GM23338 (cell line): ENCODE measurements around the gene ACYP2. TPM values are rescaled to one million over a fixed set of nuclear protein-coding genes. Genes with fewer than 3 reads are reported as not detected.

ENCODE experiments used
- ATAC-seq: fragments of 200-7000 bp; cut with Tn5 transposase; 3 replicates; pipeline ENCODE4 v1.9.1; 2020
- DNase-seq: peaks from one replicate; pipeline ENCODE4 v3.0.0-alpha.2; 2015; ENCODE audit warnings: low spot score
- H2AFZ ChIP-seq: fragments of 200-600 bp; sonication (generic); 2 replicates; pipeline ENCODE4 v1.8.0; 2016; ENCODE audit warnings: antibody characterized with exemption, mild to moderate bottlenecking, moderate library complexity
- H3F3A ChIP-seq: fragments of 200-600 bp; sonication (generic); replicated peaks from 2 replicates; pipeline ENCODE4 v1.8.0; 2017; ENCODE audit warnings: antibody characterized with exemption, mixed run types, low read depth
- H3K27ac ChIP-seq: fragments of 200-600 bp; sonication (generic); 2 replicates; pipeline ENCODE4 v1.6.1; 2016; ENCODE audit warnings: low read depth
- H3K27me3 ChIP-seq: fragments of 200-600 bp; sonication (generic); 2 replicates; pipeline ENCODE4 v1.8.0; 2016; ENCODE audit warnings: mild to moderate bottlenecking, mixed run types, moderate library complexity; ENCODE audit not compliant: insufficient read depth
- H3K36me3 ChIP-seq: fragments of 200-600 bp; sonication (generic); 2 replicates; pipeline ENCODE4 v1.8.0; 2016; ENCODE audit warnings: mild to moderate bottlenecking; ENCODE audit not compliant: insufficient read depth
- H3K4me1 ChIP-seq: fragments of 200-600 bp; sonication (generic); 2 replicates; pipeline ENCODE4 v1.8.0; 2016; ENCODE audit warnings: mild to moderate bottlenecking, moderate library complexity; ENCODE audit not compliant: insufficient read depth
- H3K4me2 ChIP-seq: fragments of 200-600 bp; sonication (generic); 2 replicates; pipeline ENCODE4 v1.7.1; 2017; ENCODE audit warnings: mixed run types
- H3K4me3 ChIP-seq: fragments of 200-600 bp; sonication (generic); 2 replicates; pipeline ENCODE4 v1.6.1; 2016; ENCODE audit warnings: mixed run types
- H3K79me2 ChIP-seq: fragments of 200-600 bp; sonication (generic); replicated peaks from 2 replicates; pipeline ENCODE4 v1.8.0; 2017; ENCODE audit warnings: mild to moderate bottlenecking; ENCODE audit not compliant: insufficient read depth
- H3K9me2 ChIP-seq: fragments of 200-600 bp; sonication (generic); 2 replicates; pipeline ENCODE4 v1.8.0; 2017; ENCODE audit not compliant: insufficient read depth
- H4K20me1 ChIP-seq: fragments of 200-600 bp; sonication (generic); replicated peaks from 2 replicates; pipeline ENCODE4 v1.8.0; 2017; ENCODE audit warnings: mild to moderate bottlenecking; ENCODE audit not compliant: insufficient read depth
- H3K27ac Mint-ChIP-seq: 2 replicates; pipeline ENCODE4 v1.8.0; 2020; ENCODE audit warnings: inconsistent platforms, mild to moderate bottlenecking, moderate library complexity, mixed read lengths
- H3K27me3 Mint-ChIP-seq: 3 replicates; pipeline ENCODE4 v1.8.0; 2022; ENCODE audit warnings: low read depth, mild to moderate bottlenecking, moderate library complexity, mixed read lengths, inconsistent platforms; ENCODE audit not compliant: insufficient read depth, poor library complexity
- H3K36me3 Mint-ChIP-seq: 3 replicates; pipeline ENCODE4 v1.8.0; 2021; ENCODE audit warnings: low read depth, mild to moderate bottlenecking, inconsistent platforms, moderate library complexity, mixed read lengths
- H3K4me1 Mint-ChIP-seq: 3 replicates; pipeline ENCODE4 v1.8.0; 2020; ENCODE audit warnings: mild to moderate bottlenecking, inconsistent platforms, mixed read lengths
- H3K4me3 Mint-ChIP-seq: 3 replicates; pipeline ENCODE4 v1.8.0; 2021; ENCODE audit warnings: moderate library complexity, mild to moderate bottlenecking, inconsistent platforms, mixed read lengths
- H3K9me3 Mint-ChIP-seq: 3 replicates; pipeline ENCODE4 v1.8.0; 2020; ENCODE audit warnings: moderate library complexity, mild to moderate bottlenecking, inconsistent platforms, mixed read lengths
- EZH2 ChIP-seq: fragments of 200-600 bp; sonication (generic); IDR thresholded peaks from one replicate; pipeline ENCODE4 v1.8.0; 2017; ENCODE audit warnings: antibody characterized with exemption, mild to moderate bottlenecking, low read depth; ENCODE audit not compliant: unreplicated experiment
- NANOG ChIP-seq: IDR thresholded peaks from 2 replicates; pipeline ENCODE4 v1.6.1; 2016; ENCODE audit warnings: antibody characterized with exemption, borderline replicate concordance
- POLR2AphosphoS5 ChIP-seq: IDR thresholded peaks from 2 replicates; pipeline ENCODE4 v1.6.1; 2016; ENCODE audit warnings: antibody characterized with exemption, low read depth
- ZNF114 ChIP-seq: fragments of 250-450 bp; sonication (Bioruptor Pico); IDR thresholded peaks from 2 replicates; pipeline ENCODE4 v1.5.0; 2020; ENCODE audit warnings: mild to moderate bottlenecking, moderate library complexity
- ZNF331 ChIP-seq: fragments of 250-450 bp; sonication (Bioruptor Pico); IDR thresholded peaks from 2 replicates; pipeline ENCODE4 v1.5.0; 2020; ENCODE audit warnings: low read depth, mild to moderate bottlenecking, moderate library complexity
- polyA plus RNA-seq: library from polyadenylated mRNA; unstranded; fragments of >200 nt; fragmentation: Nextera tagmentation; extraction: Ambion mirVana; gene quantifications from 2 replicates; pipeline ENCODE4 v1.2.1, GENCODE V29; 2016
- total RNA-seq: library from RNA; depleted of rRNA; stranded (reverse); fragments of >200 nt; shearing (Covaris generic); gene quantifications from 2 replicates; pipeline ENCODE4 v1.2.3, GENCODE V29; 2014
- TF ChIP-seq, protein P1 (sequence below): IDR thresholded peaks from one replicate; pipeline ENCODE4 v1.6.1; 2018; ENCODE audit warnings: antibody characterized with exemption; ENCODE audit not compliant: unreplicated experiment

ACYP2 gene
- total and polyA plus RNA-seq, 2 experiments from 2014 or later = 2.3 to 15.5 TPM

DNA sequence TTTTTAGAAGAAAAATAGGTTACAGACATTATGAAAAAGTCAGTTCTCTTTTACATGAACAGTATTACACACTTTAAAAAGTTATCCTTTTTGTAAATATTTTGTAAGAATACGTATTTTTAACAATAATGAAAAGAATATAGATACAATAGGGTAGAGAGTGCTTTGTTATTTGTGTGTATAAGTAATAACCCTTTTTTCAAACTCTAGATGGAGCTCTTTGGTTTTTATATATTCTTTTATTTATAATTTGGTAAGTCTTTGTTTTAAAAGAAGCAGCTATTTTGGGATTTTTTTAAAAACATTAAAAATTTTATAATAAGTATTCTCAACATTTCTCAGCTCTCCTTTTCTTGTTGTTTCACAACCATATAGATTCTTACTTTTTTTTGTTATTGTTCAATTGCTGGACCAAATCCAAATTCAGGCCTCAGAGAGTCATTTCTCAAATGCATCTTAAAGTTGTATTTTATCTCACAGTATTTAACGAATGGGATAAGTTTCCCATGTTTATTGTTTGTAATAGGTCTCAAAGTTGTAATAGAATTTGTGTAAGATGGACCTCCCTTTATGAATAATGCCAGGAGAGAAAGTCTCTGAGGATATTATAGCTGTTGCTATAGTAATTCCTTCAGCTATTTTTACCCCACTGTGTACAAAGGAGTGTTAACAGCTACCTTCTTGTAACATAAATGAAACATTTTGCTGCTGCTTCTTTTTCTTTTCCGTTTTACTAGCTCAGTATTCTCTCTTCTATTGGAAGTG is 46.4 kb downstream of the ACYP2 start:
- Histone ChIP-seq H3K79me2 (no peaks in the 10 kb centered on the region), H4K20me1 (no peaks in the 10 kb centered on the region), H3K4me2 (no peak overlapping the region), H3K4me3 (no peak overlapping the region), H3K36me3 (no peaks in the 10 kb centered on the region), H3K27ac (no peak overlapping the region), H3K27me3 (no peaks in the 10 kb centered on the region), H2AFZ (no peak overlapping the region), H3K9me2 (no peaks in the 10 kb centered on the region), H3F3A (no peaks in the 10 kb centered on the region), H3K4me1 (no peaks in the 10 kb centered on the region)
- H3K9me3 Mint-ChIP-seq = no peaks in the 10 kb centered on the region
- TF ChIP-seq NANOG (no peak), EZH2 (no peak)
- TF ChIP-seq, protein P1, sequence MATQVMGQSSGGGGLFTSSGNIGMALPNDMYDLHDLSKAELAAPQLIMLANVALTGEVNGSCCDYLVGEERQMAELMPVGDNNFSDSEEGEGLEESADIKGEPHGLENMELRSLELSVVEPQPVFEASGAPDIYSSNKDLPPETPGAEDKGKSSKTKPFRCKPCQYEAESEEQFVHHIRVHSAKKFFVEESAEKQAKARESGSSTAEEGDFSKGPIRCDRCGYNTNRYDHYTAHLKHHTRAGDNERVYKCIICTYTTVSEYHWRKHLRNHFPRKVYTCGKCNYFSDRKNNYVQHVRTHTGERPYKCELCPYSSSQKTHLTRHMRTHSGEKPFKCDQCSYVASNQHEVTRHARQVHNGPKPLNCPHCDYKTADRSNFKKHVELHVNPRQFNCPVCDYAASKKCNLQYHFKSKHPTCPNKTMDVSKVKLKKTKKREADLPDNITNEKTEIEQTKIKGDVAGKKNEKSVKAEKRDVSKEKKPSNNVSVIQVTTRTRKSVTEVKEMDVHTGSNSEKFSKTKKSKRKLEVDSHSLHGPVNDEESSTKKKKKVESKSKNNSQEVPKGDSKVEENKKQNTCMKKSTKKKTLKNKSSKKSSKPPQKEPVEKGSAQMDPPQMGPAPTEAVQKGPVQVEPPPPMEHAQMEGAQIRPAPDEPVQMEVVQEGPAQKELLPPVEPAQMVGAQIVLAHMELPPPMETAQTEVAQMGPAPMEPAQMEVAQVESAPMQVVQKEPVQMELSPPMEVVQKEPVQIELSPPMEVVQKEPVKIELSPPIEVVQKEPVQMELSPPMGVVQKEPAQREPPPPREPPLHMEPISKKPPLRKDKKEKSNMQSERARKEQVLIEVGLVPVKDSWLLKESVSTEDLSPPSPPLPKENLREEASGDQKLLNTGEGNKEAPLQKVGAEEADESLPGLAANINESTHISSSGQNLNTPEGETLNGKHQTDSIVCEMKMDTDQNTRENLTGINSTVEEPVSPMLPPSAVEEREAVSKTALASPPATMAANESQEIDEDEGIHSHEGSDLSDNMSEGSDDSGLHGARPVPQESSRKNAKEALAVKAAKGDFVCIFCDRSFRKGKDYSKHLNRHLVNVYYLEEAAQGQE = no peak
- H3K27ac Mint-ChIP-seq = no peak overlapping the region
- no peaks in the 10 kb centered on the region for H3K36me3 Mint-ChIP-seq
- no peak for ATAC-seq
- no peak for DNase-seq
- H3K27me3 Mint-ChIP-seq = no peaks in the 10 kb centered on the region
- no peak overlapping the region for H3K4me3 Mint-ChIP-seq
- H3K4me1 Mint-ChIP-seq = no peaks in the 10 kb centered on the region

DNA sequence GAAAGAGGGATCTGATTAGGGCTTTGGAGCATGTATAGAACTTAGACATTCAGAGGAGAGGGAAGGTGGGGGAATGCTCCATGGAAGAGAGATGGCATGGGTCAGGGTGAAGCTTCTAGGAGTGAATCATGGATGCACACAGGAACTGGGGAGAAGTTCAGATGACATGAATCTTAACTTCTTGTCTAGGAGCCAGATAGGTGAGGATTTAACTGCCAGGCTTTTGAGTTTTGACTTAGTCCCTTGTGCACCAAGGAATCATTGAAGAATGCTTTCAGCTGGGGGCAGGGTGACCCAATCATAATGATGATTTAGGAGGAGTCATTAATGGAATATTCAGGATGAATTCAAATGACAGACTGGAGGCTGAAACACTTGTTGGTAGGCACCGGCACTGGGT is 48.7 kb downstream of the ACYP2 start:
- Mint-ChIP-seq H3K36me3 (no peaks in the 10 kb centered on the region), H3K27me3 (no peaks in the 10 kb centered on the region), H3K4me1 (no peaks in the 10 kb centered on the region), H3K27ac (no peak overlapping the region), H3K9me3 (no peaks in the 10 kb centered on the region), H3K4me3 (no peak overlapping the region)
- TF ChIP-seq ZNF331 (CRISPR knock-in tag) (no peak), ZNF114 (no peak), POLR2AphosphoS5 (no peak)
- TF ChIP-seq, protein P1 = no peak
- DNase-seq (no peak), ATAC-seq (no peak)
- H3F3A ChIP-seq = no peaks in the 10 kb centered on the region
- H4K20me1 ChIP-seq = no peaks in the 10 kb centered on the region
- H3K36me3 ChIP-seq = no peaks in the 10 kb centered on the region
- no peak overlapping the region for H3K27ac ChIP-seq
- H2AFZ ChIP-seq = no peak overlapping the region
- no peaks in the 10 kb centered on the region for H3K4me1 ChIP-seq
- no peak overlapping the region for H3K4me3 ChIP-seq
- H3K4me2 ChIP-seq = no peak overlapping the region
- H3K9me2 ChIP-seq = no peaks in the 10 kb centered on the region
- no peaks in the 10 kb centered on the region for H3K79me2 ChIP-seq
- H3K27me3 ChIP-seq = no peaks in the 10 kb centered on the region
